GM12878 (cell line): ENCODE results near the gene MICALL2. TPM values are rescaled to one million over a fixed set of nuclear protein-coding genes. Genes with fewer than 3 reads are reported as not detected.

Experiments
- ATAC-seq: fragments of 200-7000 bp; cut with Tn5 transposase; 3 replicates; pipeline ENCODE4 v1.9.1; 2020; ENCODE audit warnings: mild to moderate bottlenecking, moderate library complexity
- BruUV-seq: library from RNA; stranded (reverse); fragments of 400-500 nt; replicated peaks from 2 replicates; lab custom pipeline; 2021; lab: Mats Ljungman, UMichigan
- CTCF ChIA-PET: fragments of 300-600 bp; sonication (Branson Sonifier 250); formaldehyde crosslinking; extraction: SDS; loops from one replicate; lab custom pipeline; 2021; ENCODE audit warnings: inconsistent platforms; lab: Yijun Ruan, JAX
- POLR2A ChIA-PET: fragments of 350-600 bp; formaldehyde crosslinking; extraction: SDS; loops from one replicate; lab custom pipeline; 2021; ENCODE audit warnings: inconsistent platforms; lab: Charles Lee
- RAD21 ChIA-PET: fragments of 300-600 bp; sonication (Branson Sonifier 250); formaldehyde crosslinking; loops from one replicate; lab custom pipeline; 2023; ENCODE audit warnings: antibody characterized with exemption; ENCODE audit not compliant: unreplicated experiment; lab: Charles Lee
- SMC1A ChIA-PET: fragments of 300-600 bp; sonication (Branson Sonifier 250); formaldehyde crosslinking; loops from one replicate; lab custom pipeline; 2023; ENCODE audit not compliant: unreplicated experiment, uncharacterized antibody; lab: Charles Lee
- DNase-seq: peaks from one replicate; pipeline ENCODE4 v3.0.0-alpha.2; 2011; ENCODE audit warnings: low read depth, low spot score
- FAIRE-seq: peaks from 3 replicates; lab custom pipeline; 2011; peaks lifted over from hg19 to GRCh38; lab: Jason Lieb, UNC
- H2AFZ ChIP-seq: 2 replicates; pipeline ENCODE4 v1.6.0; 2011; ENCODE audit warnings: low read depth, low read length, control low read depth; ENCODE audit not compliant: control insufficient read depth
- H3K27ac ChIP-seq: 2 replicates; pipeline ENCODE4 v1.5.1; 2011; ENCODE audit warnings: control low read depth; ENCODE audit not compliant: control insufficient read depth, insufficient read depth
- H3K27me3 ChIP-seq, 2 experiments: replicated peaks in 1 of 2; 2 replicates each; pipeline versions ENCODE4 v1.6.0 to v1.6.1; 2011; ENCODE audit warnings: low read length in 1 of 2; ENCODE audit not compliant: control insufficient read depth in 2 of 2, insufficient read depth in 2 of 2
- H3K36me3 ChIP-seq, 2 experiments: 2 replicates each; pipeline ENCODE4 v1.5.1; 2011; ENCODE audit warnings: low read length in 1 of 2; ENCODE audit not compliant: control insufficient read depth in 2 of 2, insufficient read depth in 2 of 2
- H3K4me1 ChIP-seq: 2 replicates; pipeline ENCODE4 v1.6.1; 2011; ENCODE audit warnings: mild to moderate bottlenecking, low read length, moderate library complexity, mixed read lengths; ENCODE audit not compliant: control insufficient read depth, insufficient read depth
- H3K4me2 ChIP-seq: 2 replicates; pipeline ENCODE4 v1.6.0; 2011; ENCODE audit warnings: control low read depth; ENCODE audit not compliant: control insufficient read depth, insufficient read depth
- H3K4me3 ChIP-seq: fragments of 200-600 bp; sonication (generic); 2 replicates; pipeline ENCODE4 v1.5.1; 2016
- H3K79me2 ChIP-seq: 2 replicates; pipeline ENCODE4 v1.6.0; 2011; ENCODE audit warnings: low read length; ENCODE audit not compliant: control insufficient read depth, insufficient read depth
- H3K9ac ChIP-seq: 2 replicates; pipeline ENCODE4 v1.8.0; 2011; ENCODE audit warnings: low read length, control low read depth, mixed read lengths; ENCODE audit not compliant: control insufficient read depth, insufficient read depth
- H3K9me3 ChIP-seq: replicated peaks from 3 replicates; pipeline ENCODE4 v1.5.1; 2011; ENCODE audit warnings: mild to moderate bottlenecking, low read length; ENCODE audit not compliant: control insufficient read depth, insufficient read depth
- H4K20me1 ChIP-seq: 2 replicates; pipeline ENCODE4 v1.6.0; 2011; ENCODE audit not compliant: control insufficient read depth, insufficient read depth
- BACH1 ChIP-seq: fragments of 450-650 bp; IDR thresholded peaks from 2 replicates; pipeline ENCODE4 v1.6.1; 2017; ENCODE audit warnings: mild to moderate bottlenecking, borderline replicate concordance
- DPF2 ChIP-seq: fragments of 450-650 bp; IDR thresholded peaks from 2 replicates; pipeline ENCODE4 v1.6.1; 2017; ENCODE audit warnings: mild to moderate bottlenecking
- EED ChIP-seq: sonication (generic); IDR thresholded peaks from 2 replicates; pipeline ENCODE4 v1.6.1; 2016; ENCODE audit warnings: antibody characterized with exemption, low read depth
- HDAC2 ChIP-seq: fragments of 200-600 bp; sonication (generic); IDR thresholded peaks from 2 replicates; pipeline ENCODE4 v1.6.1; 2017
- POLR2AphosphoS2 ChIP-seq: IDR thresholded peaks from 2 replicates; pipeline ENCODE4 v1.6.1; 2011; ENCODE audit warnings: low read depth, mild to moderate bottlenecking, low read length, improper control_type of control experiment, moderate library complexity
- RCOR1 ChIP-seq: conservative IDR thresholded peaks from 2 replicates; pipeline ENCODE4 v1.6.1; 2012; ENCODE audit warnings: low read depth, low read length, improper control_type of control experiment
- SMAD5 ChIP-seq: IDR thresholded peaks from 2 replicates; pipeline ENCODE4 v1.6.1; 2016; ENCODE audit warnings: antibody characterized with exemption, low read depth
- TAF1 ChIP-seq: IDR thresholded peaks from 2 replicates; pipeline ENCODE4 v1.6.1; 2011; ENCODE audit warnings: mild to moderate bottlenecking, low read depth, low read length, borderline replicate concordance
- TCF3 ChIP-seq: IDR thresholded peaks from 2 replicates; pipeline ENCODE4 v1.6.1; 2012; ENCODE audit warnings: low read depth, mild to moderate bottlenecking, low read length, borderline replicate concordance; ENCODE audit not compliant: insufficient read depth
- ZBED1 ChIP-seq: IDR thresholded peaks from 2 replicates; pipeline ENCODE4 v1.6.1; 2016; ENCODE audit warnings: borderline replicate concordance
- ZZZ3 ChIP-seq: IDR thresholded peaks from 2 replicates; pipeline ENCODE4 v1.6.1; 2011; ENCODE audit warnings: low read depth; ENCODE audit not compliant: control insufficient read depth, insufficient read length
- WGBS: methylation state at CpG from one replicate; pipeline ENCODE4 v1.1.6; 2016; ENCODE audit warnings: low lambda C conversion rate; ENCODE audit not compliant: insufficient replicate concordance, insufficient coverage; ENCODE audit errors: missing lambda C conversion rate; 5-methylcytosine and 5-hydroxymethylcytosine counted together
- in situ Hi-C: fragments of 300-500 bp; cut with MboI; formaldehyde crosslinking; loops from 9 replicates; pipeline ENCODE4 v1.14.3; 2018; ENCODE audit warnings: mixed read lengths
- intact Hi-C: fragments of 100-400 bp; cut with micrococcal nuclease; formaldehyde crosslinking; loops from one replicate; pipeline ENCODE4 v1.14.2; 2022; ENCODE audit not compliant: unreplicated experiment
- polyA plus RNA-seq, 11 experiments: library from polyadenylated mRNA; depleted of rRNA in 4 of 11; unstranded in 6 of 11; stranded (reverse) in 5 of 11; fragments of >200 nt; fragmentation: Nextera tagmentation in 4 of 11; fragmentation: Illumina TruSeq in 1 of 11; extraction: Ambion mirVana in 4 of 11; extraction: Trizol in 1 of 11; gene quantifications; 1 replicate in 1 of 11; 2 replicates in 10 of 11; pipeline versions ENCODE4 v1.2.1 to v1.2.3, GENCODE V29; 2011 to 2016; ENCODE audit warnings: inconsistent platforms in 2 of 11, missing spikeins in 2 of 11, low read depth in 1 of 11
- total RNA-seq, 4 experiments: library from RNA; depleted of rRNA in 3 of 4; stranded (reverse); fragments of >200 nt in 3 of 4; fragmentation: Illumina TruSeq in 1 of 4; extraction: Trizol in 1 of 4; gene quantifications; 2 replicates each; pipeline versions ENCODE4 v1.2.1 to v1.2.3, GENCODE V29; 2013 to 2021
- TF ChIP-seq, protein P1 (sequence below): IDR thresholded peaks from 2 replicates; pipeline ENCODE4 v1.6.1; 2012; ENCODE audit warnings: low read depth, low read length, improper control_type of control experiment

The MICALL2 gene
- total and polyA plus RNA-seq, 10 of the 15 experiments (the other 5 are each of a cell fraction or from before 2014, with no cell fraction given), result 0.04 to 1.7 (median 0.83) TPM; not detected in 3

GRCh38 chr7:1474736-1475135, 15.5 kb upstream of the MICALL2 start:
- Histone ChIP-seq H3K9me3 (no peaks in the 10 kb centered on the region), H3K4me2 (no peak overlapping the region), H3K4me3 (no peak overlapping the region), H3K9ac (no peak overlapping the region), H3K27me3 (no peaks in the 10 kb centered on the region), H3K4me1 (no peaks in the 10 kb centered on the region), H4K20me1 (no peaks in the 10 kb centered on the region), H2AFZ (no peak overlapping the region), H3K36me3 (peaks cover 0 to 18% of the 10 kb centered on the region in 2 experiments; a peak in 2 of 4 replicates), H3K27ac (no peak overlapping the region)
- no TSS peak for BruUV-seq
- FAIRE-seq, result no peak
- in situ Hi-C loops, result no loop called here
- intact Hi-C loops, result no loop called here
- ChIA-PET RAD21 (interaction anchor here (1.0 kb wide), 1 partner anchor 37 kb away, joined by 4 read pairs; no protein-coding TSS in a partner anchor), CTCF (interaction anchor here (0.5 to 1.5 kb wide), 16 partner anchors 8 to 370 kb away, joined by 3 to 7 read pairs (median 3); no protein-coding TSS in a partner anchor), POLR2A (no interaction called here), SMC1A (interaction anchor here (0.8 kb wide), 1 partner anchor 253 kb away, joined by 3 read pairs; no protein-coding TSS in a partner anchor)
- 89% methylated on average over 24 of the region's 24 CpGs for WGBS
- DNase-seq, result no peak
- no peak for ATAC-seq
- no peak for TF ChIP-seq RCOR1
- no peak for TF ChIP-seq BACH1
- TF ChIP-seq TCF3, result no peak
- TF ChIP-seq EED, result no peak
- no peak for TF ChIP-seq DPF2
- no peak for TF ChIP-seq POLR2AphosphoS2
- no peak for TF ChIP-seq ZZZ3
- TF ChIP-seq ZBED1, result no peak
- no peak for TF ChIP-seq HDAC2
- TF ChIP-seq, protein P1, sequence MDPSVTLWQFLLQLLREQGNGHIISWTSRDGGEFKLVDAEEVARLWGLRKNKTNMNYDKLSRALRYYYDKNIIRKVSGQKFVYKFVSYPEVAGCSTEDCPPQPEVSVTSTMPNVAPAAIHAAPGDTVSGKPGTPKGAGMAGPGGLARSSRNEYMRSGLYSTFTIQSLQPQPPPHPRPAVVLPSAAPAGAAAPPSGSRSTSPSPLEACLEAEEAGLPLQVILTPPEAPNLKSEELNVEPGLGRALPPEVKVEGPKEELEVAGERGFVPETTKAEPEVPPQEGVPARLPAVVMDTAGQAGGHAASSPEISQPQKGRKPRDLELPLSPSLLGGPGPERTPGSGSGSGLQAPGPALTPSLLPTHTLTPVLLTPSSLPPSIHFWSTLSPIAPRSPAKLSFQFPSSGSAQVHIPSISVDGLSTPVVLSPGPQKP, result no peak
- no peak for TF ChIP-seq SMAD5
- TF ChIP-seq TAF1, result no peak
- TF ChIP-seq, all 136 proteins: peak for 0
- no peaks in the 10 kb centered on the region for H3K79me2 ChIP-seq
